Activated naive CD4-positive, alpha-beta T cell treated with anti-CD3 and anti-CD28 coated beads, Interleukin-2, amount 50 U/mL, for 24 hours (primary cell): ENCODE results near the gene STPG3.

Experiments used
- H3K27ac Mint-ChIP-seq: one replicate; pipeline ENCODE4 v1.8.0; 2021; ENCODE audit warnings: mild to moderate bottlenecking, mixed read lengths
- H3K27me3 Mint-ChIP-seq: one replicate; pipeline ENCODE4 v1.8.0; 2021; ENCODE audit warnings: mixed read lengths
- H3K36me3 Mint-ChIP-seq: one replicate; pipeline ENCODE4 v1.8.0; 2021; ENCODE audit warnings: mixed read lengths
- H3K4me1 Mint-ChIP-seq: one replicate; pipeline ENCODE4 v1.8.0; 2021; ENCODE audit warnings: mixed read lengths
- H3K4me3 Mint-ChIP-seq: one replicate; pipeline ENCODE4 v1.8.0; 2021; ENCODE audit warnings: mild to moderate bottlenecking, mixed read lengths
- H3K9me3 Mint-ChIP-seq: one replicate; pipeline ENCODE4 v1.8.0; 2021; ENCODE audit warnings: mixed read lengths

Gene STPG3

GRCh38 chr9:137251194-137251461 is at the start of gene STPG3:
TSS of gene STPG3 (plus strand) at chr9:137251286. CDS start at chr9:137251287, 1 bp downstream.
- Mint-ChIP-seq H3K4me1 (peaks cover 7% of the 10 kb centered on the region), H3K9me3 (no peaks in the 10 kb centered on the region), H3K27me3 (no peaks in the 10 kb centered on the region), H3K36me3 (no peaks in the 10 kb centered on the region), H3K27ac (no peak within 1 kb of the TSS), H3K4me3 (no peak within 1 kb of the TSS)

GRCh38 chr9:137202966-137203365 is 48.1 kb upstream of the STPG3 start:
- Mint-ChIP-seq H3K4me1 (peaks cover 37% of the 10 kb centered on the region), H3K9me3 (no peaks in the 10 kb centered on the region), H3K36me3 (no peaks in the 10 kb centered on the region), H3K4me3 (peak overlapping the region; percentile 11), H3K27ac (no peak overlapping the region), H3K27me3 (no peaks in the 10 kb centered on the region)

GRCh38 chr9:137204731-137205125 is 46.4 kb upstream of the STPG3 start:
- H3K4me3 Mint-ChIP-seq, result peak overlapping the region; percentile 93
- no peaks in the 10 kb centered on the region for H3K36me3 Mint-ChIP-seq
- H3K27me3 Mint-ChIP-seq, result no peaks in the 10 kb centered on the region
- H3K4me1 Mint-ChIP-seq, result peaks cover 34% of the 10 kb centered on the region
- no peaks in the 10 kb centered on the region for H3K9me3 Mint-ChIP-seq
- H3K27ac Mint-ChIP-seq, result peak overlapping the region; percentile 91

- Mint-ChIP-seq H3K27me3 (no peaks in the 10 kb centered on the region), H3K4me1 (peaks cover 34% of the 10 kb centered on the region), H3K36me3 (no peaks in the 10 kb centered on the region), H3K4me3 (peak within 1 kb of the TSS; percentile 93), H3K9me3 (no peaks in the 10 kb centered on the region), H3K27ac (peak within 1 kb of the TSS; percentile 91)
These were observed 45.7 kb upstream of the STPG3 start, which contains the start of the genes NDOR1 and TMEM203 for GRCh38 chr9:137205126-137206069. TSS of gene NDOR1 (plus strand) at chr9:137205700. CDS start at chr9:137205778, 78 bp downstream. TSS of gene TMEM203 (minus strand) at chr9:137205648. CDS start at chr9:137205414, 234 bp downstream.

- Mint-ChIP-seq H3K4me3 (peak overlapping the region; percentile 93), H3K36me3 (peaks cover 1% of the 10 kb centered on the region), H3K4me1 (peaks cover 30% of the 10 kb centered on the region), H3K27ac (peak overlapping the region; percentile 88), H3K27me3 (no peaks in the 10 kb centered on the region), H3K9me3 (no peaks in the 10 kb centered on the region)
These were observed 44.5 kb upstream of the STPG3 start for GRCh38 chr9:137206602-137207001.

GRCh38 chr9:137211532-137211931 is 39.6 kb upstream of the STPG3 start:
- Mint-ChIP-seq H3K36me3 (peaks cover 1% of the 10 kb centered on the region), H3K27me3 (no peaks in the 10 kb centered on the region), H3K27ac (no peak overlapping the region), H3K4me1 (peaks cover 12% of the 10 kb centered on the region), H3K4me3 (no peak overlapping the region), H3K9me3 (no peaks in the 10 kb centered on the region)

GRCh38 chr9:137212520-137212919 is 38.6 kb upstream of the STPG3 start:
- peaks cover 2% of the 10 kb centered on the region for H3K4me1 Mint-ChIP-seq
- no peak overlapping the region for H3K27ac Mint-ChIP-seq
- H3K9me3 Mint-ChIP-seq, result no peaks in the 10 kb centered on the region
- no peak overlapping the region for H3K4me3 Mint-ChIP-seq
- peaks cover 1% of the 10 kb centered on the region for H3K36me3 Mint-ChIP-seq
- H3K27me3 Mint-ChIP-seq, result no peaks in the 10 kb centered on the region

GRCh38 chr9:137213160-137214060 is 37.7 kb upstream of the STPG3 start:
- no peak overlapping the region for H3K27ac Mint-ChIP-seq
- H3K4me3 Mint-ChIP-seq, result no peak overlapping the region
- H3K36me3 Mint-ChIP-seq, result peaks cover 1% of the 10 kb centered on the region
- H3K9me3 Mint-ChIP-seq, result no peaks in the 10 kb centered on the region
- H3K4me1 Mint-ChIP-seq, result no peaks in the 10 kb centered on the region
- no peaks in the 10 kb centered on the region for H3K27me3 Mint-ChIP-seq

GRCh38 chr9:137214620-137215019 is 36.5 kb upstream of the STPG3 start:
- no peaks in the 10 kb centered on the region for H3K9me3 Mint-ChIP-seq
- H3K27me3 Mint-ChIP-seq, result no peaks in the 10 kb centered on the region
- H3K4me1 Mint-ChIP-seq, result no peaks in the 10 kb centered on the region
- no peak overlapping the region for H3K27ac Mint-ChIP-seq
- H3K4me3 Mint-ChIP-seq, result no peak overlapping the region
- peaks cover 1% of the 10 kb centered on the region for H3K36me3 Mint-ChIP-seq

GRCh38 chr9:137215196-137215986 is 35.7 kb upstream of the STPG3 start:
- H3K27me3 Mint-ChIP-seq, result no peaks in the 10 kb centered on the region
- no peak overlapping the region for H3K27ac Mint-ChIP-seq
- H3K36me3 Mint-ChIP-seq, result peaks cover 1% of the 10 kb centered on the region
- H3K4me3 Mint-ChIP-seq, result no peak overlapping the region
- H3K9me3 Mint-ChIP-seq, result no peaks in the 10 kb centered on the region
- no peaks in the 10 kb centered on the region for H3K4me1 Mint-ChIP-seq

GRCh38 chr9:137216188-137216965 is 34.7 kb upstream of the STPG3 start:
- Mint-ChIP-seq H3K4me1 (no peaks in the 10 kb centered on the region), H3K27me3 (no peaks in the 10 kb centered on the region), H3K4me3 (no peak overlapping the region), H3K27ac (no peak overlapping the region), H3K9me3 (no peaks in the 10 kb centered on the region), H3K36me3 (no peaks in the 10 kb centered on the region)

GRCh38 chr9:137217276-137218211 is 33.5 kb upstream of the STPG3 start:
- H3K27me3 Mint-ChIP-seq, result no peaks in the 10 kb centered on the region
- no peak overlapping the region for H3K27ac Mint-ChIP-seq
- no peaks in the 10 kb centered on the region for H3K4me1 Mint-ChIP-seq
- H3K36me3 Mint-ChIP-seq, result no peaks in the 10 kb centered on the region
- no peak overlapping the region for H3K4me3 Mint-ChIP-seq
- no peaks in the 10 kb centered on the region for H3K9me3 Mint-ChIP-seq

GRCh38 chr9:137218212-137218753 is 32.8 kb upstream of the STPG3 start:
- Mint-ChIP-seq H3K4me3 (no peak overlapping the region), H3K27ac (no peak overlapping the region), H3K27me3 (no peaks in the 10 kb centered on the region), H3K36me3 (no peaks in the 10 kb centered on the region), H3K9me3 (no peaks in the 10 kb centered on the region), H3K4me1 (peaks cover 3% of the 10 kb centered on the region)
